ENCODE data around the gene LAMA2.

DNA sequence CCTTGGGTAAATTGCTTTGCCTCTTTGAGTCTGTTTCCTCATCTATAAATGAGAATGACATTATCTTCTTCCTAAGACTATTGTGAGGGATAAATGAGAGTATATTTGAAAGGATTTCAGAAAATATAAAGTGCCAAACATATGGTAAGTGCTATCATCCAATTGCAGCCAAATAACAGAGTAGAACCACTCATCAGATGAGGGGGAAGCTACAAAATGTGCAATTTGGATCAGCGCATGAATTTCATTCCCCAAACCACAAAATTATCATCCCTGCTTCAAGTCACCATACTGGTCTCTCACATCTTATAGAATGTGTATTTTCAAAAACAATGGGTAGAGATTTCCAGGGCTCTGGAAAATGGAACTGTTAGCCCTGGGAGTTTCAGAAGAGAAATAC lies 668.5 kb downstream of the LAMA2 start:
- TF ChIP-seq, protein P1, sequence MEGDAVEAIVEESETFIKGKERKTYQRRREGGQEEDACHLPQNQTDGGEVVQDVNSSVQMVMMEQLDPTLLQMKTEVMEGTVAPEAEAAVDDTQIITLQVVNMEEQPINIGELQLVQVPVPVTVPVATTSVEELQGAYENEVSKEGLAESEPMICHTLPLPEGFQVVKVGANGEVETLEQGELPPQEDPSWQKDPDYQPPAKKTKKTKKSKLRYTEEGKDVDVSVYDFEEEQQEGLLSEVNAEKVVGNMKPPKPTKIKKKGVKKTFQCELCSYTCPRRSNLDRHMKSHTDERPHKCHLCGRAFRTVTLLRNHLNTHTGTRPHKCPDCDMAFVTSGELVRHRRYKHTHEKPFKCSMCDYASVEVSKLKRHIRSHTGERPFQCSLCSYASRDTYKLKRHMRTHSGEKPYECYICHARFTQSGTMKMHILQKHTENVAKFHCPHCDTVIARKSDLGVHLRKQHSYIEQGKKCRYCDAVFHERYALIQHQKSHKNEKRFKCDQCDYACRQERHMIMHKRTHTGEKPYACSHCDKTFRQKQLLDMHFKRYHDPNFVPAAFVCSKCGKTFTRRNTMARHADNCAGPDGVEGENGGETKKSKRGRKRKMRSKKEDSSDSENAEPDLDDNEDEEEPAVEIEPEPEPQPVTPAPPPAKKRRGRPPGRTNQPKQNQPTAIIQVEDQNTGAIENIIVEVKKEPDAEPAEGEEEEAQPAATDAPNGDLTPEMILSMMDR (IDR thresholded peaks at IDR 0.05): no peak
- TF ChIP-seq POLR2A (IDR thresholded peaks at IDR 0.05) (no peak), POLR2AphosphoS5 (IDR thresholded peaks at IDR 0.05) (no peak)

All from breast epithelium (tissue), 3 donors.